Ramos (cell line): ENCODE measurements around the gene THBS3.
"Not testable (repeated sequence)": the region's sequence is repeated elsewhere in the genome, so short reads cannot be mapped to it uniquely, and the experiment has no call there.

Experiments
- in situ Hi-C: fragments of 300-500 bp; cut with MboI; formaldehyde crosslinking; loops from one replicate; pipeline ENCODE4 v1.14.3; 2022; ENCODE audit warnings: low sequenced_read_pairs; ENCODE audit not compliant: unreplicated experiment

THBS3 gene

GRCh38 chr1:155164625-155165024 lies 43.1 kb downstream of the THBS3 start:
- in situ Hi-C loops = loop anchor here (5.0 kb wide), 1 partner anchor 72 kb away; no protein-coding TSS in a partner anchor

GRCh38 chr1:155163785-155164184 lies 43.9 kb downstream of the THBS3 start:
- in situ Hi-C loops = not testable (repeated sequence)

- in situ Hi-C loops = not testable (repeated sequence)
Observed at GRCh38 chr1:155162631-155163030, 45.1 kb downstream of the THBS3 start.

GRCh38 chr1:155160128-155160527 lies 47.6 kb downstream of the THBS3 start:
- in situ Hi-C loops = no loop called here

GRCh38 chr1:155158991-155159390 lies 48.7 kb downstream of the THBS3 start:
- in situ Hi-C loops = no loop called here

- in situ Hi-C loops = not testable (repeated sequence)
Observed at GRCh38 chr1:155155996-155156643, 51.6 kb downstream of the THBS3 start.
